Natural killer cell (primary cell): ENCODE measurements around the gene SIX5. TPM values are rescaled to one million over a fixed set of nuclear protein-coding genes. Genes with fewer than 3 reads are reported as not detected.

Experiments used
- ATAC-seq, 3 donors: fragments of 150-1000 bp in 2 of 3; fragments of 200-7000 bp in 1 of 3; cut with Tn5 transposase; 1 replicate in 1 of 3; 2 replicates in 2 of 3; pipeline ENCODE4 v1.10.0; 2021; ENCODE audit warnings: mild to moderate bottlenecking in 2 of 3, moderate library complexity in 2 of 3
- DNase-seq, 2 donors: peaks; one replicate each; pipeline versions ENCODE4 v3.0.0 to v3.0.0-alpha.2; 2013 to 2021; ENCODE audit warnings: mixed read lengths in 1 of 2
- H3K27ac ChIP-seq: one replicate; pipeline ENCODE4 v1.5.1; 2013; ENCODE audit warnings: mild to moderate bottlenecking, low read length
- H3K27me3 ChIP-seq: one replicate; pipeline ENCODE4 v1.6.1; 2013; ENCODE audit warnings: low read length; ENCODE audit not compliant: control insufficient read depth, insufficient read depth
- H3K36me3 ChIP-seq: one replicate; pipeline ENCODE4 v1.6.1; 2013; ENCODE audit warnings: low read length; ENCODE audit not compliant: control insufficient read depth, insufficient read depth
- H3K4me1 ChIP-seq: one replicate; pipeline ENCODE4 v1.6.1; 2013; ENCODE audit warnings: low read length; ENCODE audit not compliant: control insufficient read depth, insufficient read depth
- H3K4me3 ChIP-seq: one replicate; pipeline ENCODE4 v1.5.1; 2013; ENCODE audit warnings: low read length
- H3K9me3 ChIP-seq: one replicate; pipeline ENCODE4 v1.6.1; 2013; ENCODE audit warnings: low read length; ENCODE audit not compliant: control insufficient read depth, insufficient read depth
- H3K27ac Mint-ChIP-seq, 2 donors: one replicate each; pipeline ENCODE4 v1.8.0; 2022; ENCODE audit warnings: mild to moderate bottlenecking in 2 of 2, mixed read lengths in 2 of 2, moderate library complexity in 1 of 2
- H3K27me3 Mint-ChIP-seq, 2 donors: one replicate each; pipeline ENCODE4 v1.8.0; 2022; ENCODE audit warnings: low read depth in 2 of 2, mixed read lengths in 2 of 2
- H3K36me3 Mint-ChIP-seq: one replicate; pipeline ENCODE4 v1.8.0; 2022; ENCODE audit warnings: mixed read lengths
- H3K4me1 Mint-ChIP-seq, 2 donors: one replicate each; pipeline ENCODE4 v1.8.0; 2022; ENCODE audit warnings: mixed read lengths in 2 of 2
- H3K4me3 Mint-ChIP-seq: one replicate; pipeline ENCODE4 v1.8.0; 2022; ENCODE audit warnings: mild to moderate bottlenecking, moderate library complexity, mixed read lengths
- H3K9me3 Mint-ChIP-seq, 2 donors: one replicate each; pipeline ENCODE4 v1.8.0; 2022; ENCODE audit warnings: mixed read lengths in 2 of 2
- WGBS: methylation state at CpG from one replicate; pipeline ENCODE4 v1.1.7; 2013; ENCODE audit warnings: missing lambda C conversion rate; ENCODE audit not compliant: insufficient coverage; 5-methylcytosine and 5-hydroxymethylcytosine counted together
- intact Hi-C: fragments of 100-400 bp; cut with micrococcal nuclease; formaldehyde crosslinking; loops from one replicate; pipeline ENCODE4 v1.14.2; 2022
- total RNA-seq, 4 donors: library from RNA; stranded (reverse); fragments of 120-200 nt in 1 of 4; gene quantifications; one replicate each; pipeline versions ENCODE4 v1.2.3 to v1.2.4, GENCODE V29; 2013 to 2022
- TF ChIP-seq, protein P1 (sequence below): fragments of 200-600 bp; IDR thresholded peaks from one replicate; pipeline ENCODE4 v1.8.0; 2022; ENCODE audit warnings: antibody characterized with exemption

Gene SIX5
- total RNA-seq, 3 donors from 2014 or later (not counting 1 experiment from before 2014, with no cell fraction given): 2.1 to 3.3 (median 3.1) TPM

DNA sequence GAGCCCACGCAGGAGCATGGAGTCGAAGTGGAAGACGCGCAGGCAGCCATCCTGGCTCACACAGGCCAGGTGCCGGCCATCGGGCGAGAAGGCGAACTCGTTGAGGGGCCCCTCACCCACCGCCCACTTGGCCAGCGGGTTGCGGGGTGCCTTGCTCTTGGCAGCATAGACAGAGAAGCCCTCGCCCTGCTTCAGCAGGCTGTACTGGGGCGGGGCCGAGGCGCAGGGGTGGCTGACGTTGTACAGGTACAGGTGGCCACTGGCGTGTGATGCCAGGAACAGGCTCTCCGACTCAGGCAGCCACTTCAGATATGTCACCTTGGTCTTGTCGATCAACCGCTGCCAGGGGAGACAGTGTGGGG is 17.5 kb upstream of the SIX5 start:
- TF ChIP-seq, protein P1, sequence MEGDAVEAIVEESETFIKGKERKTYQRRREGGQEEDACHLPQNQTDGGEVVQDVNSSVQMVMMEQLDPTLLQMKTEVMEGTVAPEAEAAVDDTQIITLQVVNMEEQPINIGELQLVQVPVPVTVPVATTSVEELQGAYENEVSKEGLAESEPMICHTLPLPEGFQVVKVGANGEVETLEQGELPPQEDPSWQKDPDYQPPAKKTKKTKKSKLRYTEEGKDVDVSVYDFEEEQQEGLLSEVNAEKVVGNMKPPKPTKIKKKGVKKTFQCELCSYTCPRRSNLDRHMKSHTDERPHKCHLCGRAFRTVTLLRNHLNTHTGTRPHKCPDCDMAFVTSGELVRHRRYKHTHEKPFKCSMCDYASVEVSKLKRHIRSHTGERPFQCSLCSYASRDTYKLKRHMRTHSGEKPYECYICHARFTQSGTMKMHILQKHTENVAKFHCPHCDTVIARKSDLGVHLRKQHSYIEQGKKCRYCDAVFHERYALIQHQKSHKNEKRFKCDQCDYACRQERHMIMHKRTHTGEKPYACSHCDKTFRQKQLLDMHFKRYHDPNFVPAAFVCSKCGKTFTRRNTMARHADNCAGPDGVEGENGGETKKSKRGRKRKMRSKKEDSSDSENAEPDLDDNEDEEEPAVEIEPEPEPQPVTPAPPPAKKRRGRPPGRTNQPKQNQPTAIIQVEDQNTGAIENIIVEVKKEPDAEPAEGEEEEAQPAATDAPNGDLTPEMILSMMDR: no peak
- no peaks in the 10 kb centered on the region for H3K27me3 Mint-ChIP-seq
- DNase-seq: no peak
- no peaks in the 10 kb centered on the region for H3K9me3 Mint-ChIP-seq
- intact Hi-C loops: no loop called here
- H3K36me3 ChIP-seq: peaks cover 26% of the 10 kb centered on the region
- H3K9me3 ChIP-seq: no peaks in the 10 kb centered on the region
- H3K4me1 ChIP-seq: peaks cover 13% of the 10 kb centered on the region
- no peak overlapping the region for H3K4me3 ChIP-seq
- H3K27ac Mint-ChIP-seq: no peak overlapping the region
- peaks cover 14% of the 10 kb centered on the region for H3K36me3 Mint-ChIP-seq
- ATAC-seq: no peak
- H3K4me1 Mint-ChIP-seq: peaks cover 14 to 34% of the 10 kb centered on the region in 2 donors
- no peak overlapping the region for H3K27ac ChIP-seq
- H3K27me3 ChIP-seq: no peaks in the 10 kb centered on the region
- WGBS: 98% methylated on average over 21 of the region's 21 CpGs
- no peak overlapping the region for H3K4me3 Mint-ChIP-seq

DNA sequence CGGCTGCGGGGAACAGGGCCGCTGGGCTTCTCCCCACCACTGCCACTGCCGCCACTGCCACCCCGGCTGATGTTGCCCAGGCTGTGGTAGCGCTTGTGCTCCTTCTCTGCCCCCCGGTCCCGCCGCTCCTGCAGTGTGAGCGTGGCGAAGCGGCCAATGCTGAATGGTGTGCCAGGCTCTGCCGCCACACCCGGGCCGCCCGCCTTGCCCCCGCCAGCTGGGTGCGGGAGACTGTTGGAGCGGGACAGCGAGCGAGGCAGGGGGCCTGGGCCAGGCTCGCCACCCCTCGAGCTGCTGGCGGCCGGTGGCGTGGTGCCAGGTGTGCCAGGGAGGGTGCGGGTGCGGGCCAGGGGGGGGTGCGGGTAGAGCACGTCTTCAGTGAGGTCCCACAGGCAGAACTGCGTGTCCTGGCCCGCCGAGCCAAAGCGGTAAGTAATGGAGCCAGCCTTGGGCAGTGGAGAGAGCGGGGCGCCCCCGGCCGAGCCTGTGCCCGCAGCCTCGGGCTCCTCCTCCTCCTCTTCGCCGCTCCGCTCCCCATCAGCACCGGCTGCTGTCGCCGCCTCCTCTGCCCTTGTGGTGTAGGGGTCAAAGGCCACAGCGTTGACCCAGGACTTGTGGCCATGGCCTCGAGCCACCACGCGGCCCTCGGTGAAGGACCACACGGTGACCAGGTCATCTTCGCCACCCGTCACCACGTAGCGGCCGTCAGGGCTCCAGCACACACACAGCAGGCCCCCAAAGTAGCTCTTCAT is 16.9 kb upstream of the SIX5 start:
- no peak overlapping the region for H3K4me3 Mint-ChIP-seq
- TF ChIP-seq, protein P1: no peak
- peaks cover 10 to 32% of the 10 kb centered on the region in 2 donors for H3K4me1 Mint-ChIP-seq
- H3K36me3 Mint-ChIP-seq: peaks cover 14% of the 10 kb centered on the region
- no peak overlapping the region for H3K27ac Mint-ChIP-seq
- Histone ChIP-seq H3K4me3 (no peak overlapping the region), H3K27me3 (no peaks in the 10 kb centered on the region), H3K4me1 (peaks cover 7% of the 10 kb centered on the region), H3K9me3 (no peaks in the 10 kb centered on the region), H3K27ac (no peak overlapping the region), H3K36me3 (peaks cover 26% of the 10 kb centered on the region)
- no peaks in the 10 kb centered on the region for H3K9me3 Mint-ChIP-seq
- no peaks in the 10 kb centered on the region for H3K27me3 Mint-ChIP-seq
- DNase-seq (no peak), ATAC-seq (no peak)
- intact Hi-C loops: no loop called here
- WGBS: 96% methylated on average over 57 of the region's 57 CpGs

DNA sequence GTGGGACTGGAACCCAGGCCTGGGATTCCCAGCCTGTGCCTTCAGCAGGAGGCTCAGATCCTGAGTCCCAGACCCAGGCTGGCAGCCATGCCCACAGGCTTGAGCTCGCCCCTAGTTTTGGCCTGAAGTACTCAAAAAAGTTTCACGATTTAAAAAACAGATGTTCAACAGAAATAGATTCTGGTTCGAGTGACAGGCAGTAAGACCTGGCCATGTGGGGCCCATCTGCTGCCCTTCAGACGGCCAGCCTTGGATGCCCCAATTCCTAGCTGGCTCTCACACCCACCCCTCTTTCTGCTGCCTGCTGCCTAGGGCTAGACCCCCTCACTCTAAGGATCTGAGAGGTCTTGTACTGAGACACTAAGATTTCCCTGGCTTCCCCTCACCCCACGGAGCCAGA is 16.0 kb upstream of the SIX5 start:
- ATAC-seq: no peak
- Histone ChIP-seq H3K27ac (no peak overlapping the region), H3K9me3 (no peaks in the 10 kb centered on the region), H3K4me3 (no peak overlapping the region), H3K4me1 (peaks cover under 1% of the 10 kb centered on the region), H3K27me3 (peaks cover 4% of the 10 kb centered on the region), H3K36me3 (peaks cover 26% of the 10 kb centered on the region)
- Mint-ChIP-seq H3K4me3 (no peak overlapping the region), H3K27ac (no peak overlapping the region), H3K9me3 (no peaks in the 10 kb centered on the region), H3K4me1 (peaks cover 10 to 33% of the 10 kb centered on the region in 2 donors), H3K36me3 (peaks cover 14% of the 10 kb centered on the region), H3K27me3 (no peaks in the 10 kb centered on the region)
- no peak for DNase-seq
- intact Hi-C loops: no loop called here
- 85% methylated on average over 5 of the region's 5 CpGs for WGBS
- TF ChIP-seq, protein P1: no peak

DNA sequence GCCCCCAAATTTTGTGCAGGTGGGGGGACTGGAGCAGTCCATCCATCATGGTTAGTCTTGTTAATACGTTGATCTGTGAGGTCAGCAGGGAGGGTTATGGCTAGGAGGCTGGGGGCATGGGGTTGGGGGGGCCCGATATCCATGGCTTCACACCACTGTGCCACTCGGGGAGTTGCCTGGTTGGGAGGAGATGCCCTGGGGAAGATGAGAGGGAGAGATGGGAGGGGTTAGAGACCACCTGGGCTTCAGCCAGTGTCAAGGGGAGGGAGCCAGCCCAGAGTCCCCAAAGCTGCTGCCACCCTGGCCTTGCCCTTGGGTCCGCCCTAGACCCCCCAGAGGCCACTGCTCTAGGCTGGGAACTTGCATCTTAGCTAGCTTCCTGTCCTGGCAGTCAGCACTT is 15.0 kb upstream of the SIX5 start:
- no peaks in the 10 kb centered on the region for H3K9me3 ChIP-seq
- H3K27ac Mint-ChIP-seq: no peak overlapping the region
- H3K27ac ChIP-seq: no peak overlapping the region
- peaks cover 11% of the 10 kb centered on the region for H3K36me3 Mint-ChIP-seq
- H3K9me3 Mint-ChIP-seq: no peaks in the 10 kb centered on the region
- no peak overlapping the region for H3K4me3 Mint-ChIP-seq
- H3K4me1 Mint-ChIP-seq: peaks cover 16 to 42% of the 10 kb centered on the region in 2 donors
- TF ChIP-seq, protein P1: no peak
- DNase-seq (no peak), ATAC-seq (no peak)
- intact Hi-C loops: no loop called here
- 88% methylated on average over 4 of the region's 4 CpGs for WGBS
- peaks cover 3 to 9% of the 10 kb centered on the region in 2 donors for H3K27me3 Mint-ChIP-seq
- H3K27me3 ChIP-seq: peaks cover 8% of the 10 kb centered on the region
- no peak overlapping the region for H3K4me3 ChIP-seq
- peaks cover 10% of the 10 kb centered on the region for H3K4me1 ChIP-seq
- H3K36me3 ChIP-seq: peaks cover 21% of the 10 kb centered on the region
